HG02798 (cell line): ENCODE data around the gene MMP26.

Experiments
- ATAC-seq: cut with Tn5 transposase; IDR thresholded peaks from one replicate; pipeline ENCODE4 v1.9.1; 2021; ENCODE audit warnings: mild to moderate bottlenecking; ENCODE audit not compliant: unreplicated experiment, poor library complexity

The MMP26 gene

DNA sequence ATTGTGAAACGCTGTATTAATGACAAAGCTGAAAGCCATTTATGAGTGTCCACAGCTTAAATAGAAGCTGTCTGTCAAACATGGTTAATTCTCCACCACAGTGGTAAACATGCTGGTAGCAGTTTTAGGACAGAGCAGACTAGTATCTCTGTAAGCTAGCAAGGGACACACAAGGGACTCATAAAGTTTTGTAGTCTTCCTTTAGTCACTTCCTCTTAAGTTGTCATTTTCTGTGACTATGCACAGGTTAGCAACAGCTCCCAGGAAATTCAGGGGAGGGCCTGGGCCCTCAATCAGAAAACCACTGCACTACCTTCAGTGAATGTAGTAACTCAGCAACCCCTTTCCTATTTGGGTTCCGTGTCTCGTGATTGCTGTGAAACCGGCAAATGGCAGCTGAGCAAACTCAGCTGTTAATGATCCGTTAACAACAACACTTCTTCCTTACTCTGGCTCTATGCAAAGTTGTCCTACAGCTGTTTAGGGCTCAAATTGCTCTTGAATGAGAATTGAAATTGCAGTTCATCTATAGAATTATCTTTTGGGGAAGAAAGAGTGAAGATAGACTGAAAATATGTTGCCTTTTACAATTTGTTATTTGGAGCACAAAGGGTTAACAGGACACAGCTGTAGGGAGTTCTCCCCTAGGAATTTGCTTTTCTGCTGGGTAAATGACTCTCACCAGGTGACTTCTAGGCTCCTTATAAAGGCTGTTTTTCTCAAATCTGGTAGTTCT is at the start of gene MMP26:
MMP26 (plus strand) TSS at position 731 of the 736 bp plus-strand sequence.
- ATAC-seq: peak; percentile 50

DNA sequence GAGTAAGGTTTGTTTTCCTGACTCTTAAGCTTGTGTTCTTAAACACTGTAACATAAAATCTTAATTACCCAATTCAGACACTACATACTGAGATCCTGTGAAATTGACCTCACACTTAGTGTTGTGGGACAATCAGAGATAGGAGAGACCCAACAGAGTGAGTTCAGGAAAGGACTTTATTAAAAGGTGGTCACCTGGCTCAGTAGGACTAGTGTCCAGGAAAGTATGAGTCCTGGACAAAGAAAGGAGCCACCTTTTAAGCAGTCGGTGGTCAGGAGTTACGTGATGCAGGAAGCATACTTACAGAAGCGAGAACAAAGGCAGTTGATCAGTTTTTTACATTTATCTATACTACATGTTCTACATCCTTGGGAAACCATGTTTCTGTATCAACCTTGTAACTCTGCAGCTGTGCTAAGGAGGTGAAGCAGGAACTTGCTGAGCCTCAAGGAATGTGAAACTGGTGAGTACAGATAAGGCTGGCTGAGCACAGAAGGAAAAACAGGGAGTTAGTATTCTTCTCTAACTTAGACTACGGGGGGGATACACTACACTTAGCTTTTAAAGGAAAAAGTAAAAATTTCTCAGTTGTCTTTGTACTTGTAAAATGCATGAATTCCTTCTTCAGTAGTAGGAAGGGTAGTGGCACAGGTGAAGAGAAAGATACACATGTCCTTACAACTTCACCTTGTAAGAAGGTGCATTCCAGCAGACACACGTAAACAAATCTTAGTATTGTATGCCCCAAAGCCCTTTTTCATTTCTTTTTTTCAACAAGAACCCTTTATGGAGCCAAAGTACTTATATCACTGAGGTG is 45.7 kb upstream of the MMP26 start:
- ATAC-seq: no peak

DNA sequence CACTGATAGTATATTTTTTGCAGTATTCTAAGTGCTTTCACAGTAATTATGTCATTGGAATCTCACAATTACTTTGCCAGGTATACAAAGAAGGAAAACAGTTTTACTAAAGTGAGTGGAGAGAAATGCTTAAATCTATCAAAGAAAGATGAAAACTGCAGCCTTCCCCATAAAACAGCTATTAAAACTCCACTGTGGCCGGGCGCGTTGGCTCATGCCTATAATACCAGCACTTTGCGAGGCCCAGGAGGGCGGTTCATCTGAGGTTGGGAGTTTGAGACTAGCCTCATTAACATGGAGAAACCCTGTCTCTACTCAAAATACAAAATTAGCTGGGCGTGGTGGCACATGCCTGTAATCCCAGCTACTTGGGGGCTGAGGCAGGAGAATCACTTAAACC is 41.7 kb upstream of the MMP26 start:
- ATAC-seq: no peak

DNA sequence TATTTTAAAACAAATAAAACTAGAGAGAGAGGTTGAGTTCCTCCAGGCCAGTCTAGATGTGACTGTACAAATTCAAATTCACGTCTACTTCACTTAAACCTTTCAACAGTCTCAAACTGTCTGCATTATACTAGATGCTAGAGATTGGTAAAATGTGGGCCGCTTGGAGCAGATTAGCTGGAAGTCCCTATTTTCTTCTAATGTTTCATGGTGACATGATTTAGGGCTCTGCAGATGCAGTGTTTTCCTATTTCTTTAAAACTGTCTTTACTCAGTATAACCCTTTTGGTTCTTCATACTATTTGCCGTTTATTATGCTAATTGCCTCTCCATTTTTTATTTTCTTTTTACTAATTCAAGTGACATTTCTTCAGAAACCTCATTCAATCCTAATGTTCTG is 40.4 kb upstream of the MMP26 start:
- ATAC-seq: no peak

DNA sequence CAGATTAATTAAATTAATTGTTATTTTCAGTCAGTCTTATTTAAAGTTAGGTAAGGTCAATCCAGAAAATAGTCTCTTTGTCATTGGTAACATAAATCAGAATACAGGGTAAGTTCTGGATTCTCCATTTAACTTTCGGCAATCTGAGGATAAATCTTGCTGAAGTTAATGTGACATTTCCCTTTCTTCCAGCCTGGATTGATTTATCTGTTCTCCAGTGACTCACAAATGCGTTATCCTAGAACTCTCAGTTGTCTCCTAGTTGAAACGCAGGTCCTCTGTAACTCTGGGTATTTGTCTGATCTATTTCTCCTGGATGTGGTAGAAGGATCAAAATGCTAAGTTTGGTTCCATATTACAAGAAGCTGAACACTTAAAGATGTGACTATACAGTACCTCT is 39.8 kb upstream of the MMP26 start:
- no peak for ATAC-seq

DNA sequence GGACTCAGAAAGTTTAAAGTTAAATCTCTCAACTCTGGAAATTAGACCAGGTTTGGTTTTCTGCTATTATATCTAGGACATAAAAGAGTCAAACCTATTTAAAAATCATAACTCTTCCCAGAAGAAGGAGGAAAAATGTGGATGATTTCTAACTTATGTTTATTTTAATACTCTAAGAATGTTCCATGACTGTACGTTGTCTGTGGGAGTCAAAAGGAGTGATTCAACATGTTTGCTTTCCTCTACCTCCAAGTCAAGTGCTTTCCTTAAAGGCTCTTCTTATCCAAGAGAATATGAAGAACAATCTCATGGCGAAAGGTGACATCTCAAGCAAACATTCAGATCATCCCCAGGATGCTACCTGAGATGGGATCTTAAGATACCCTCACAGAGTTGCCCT is 39.2 kb upstream of the MMP26 start:
- ATAC-seq: no peak

DNA sequence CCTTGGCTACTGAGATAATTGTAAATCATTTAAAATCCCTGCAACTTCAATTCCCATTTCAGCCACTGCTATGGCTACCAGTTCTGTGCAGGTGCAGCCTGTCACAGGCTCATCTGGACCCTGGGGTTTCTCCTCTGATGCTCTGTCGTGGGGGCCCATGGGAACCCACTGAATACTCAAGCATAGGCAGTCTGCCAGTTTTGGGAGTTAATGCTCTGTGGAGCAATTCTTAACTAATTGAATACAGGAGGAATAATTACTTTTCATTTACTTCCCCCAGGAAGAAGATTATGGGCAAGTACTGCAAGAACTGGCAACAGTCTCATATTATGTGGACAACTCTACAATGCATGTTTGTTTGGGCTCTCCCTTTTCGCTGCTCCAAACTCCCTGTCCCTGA is 32.8 kb upstream of the MMP26 start:
- ATAC-seq: no peak

DNA sequence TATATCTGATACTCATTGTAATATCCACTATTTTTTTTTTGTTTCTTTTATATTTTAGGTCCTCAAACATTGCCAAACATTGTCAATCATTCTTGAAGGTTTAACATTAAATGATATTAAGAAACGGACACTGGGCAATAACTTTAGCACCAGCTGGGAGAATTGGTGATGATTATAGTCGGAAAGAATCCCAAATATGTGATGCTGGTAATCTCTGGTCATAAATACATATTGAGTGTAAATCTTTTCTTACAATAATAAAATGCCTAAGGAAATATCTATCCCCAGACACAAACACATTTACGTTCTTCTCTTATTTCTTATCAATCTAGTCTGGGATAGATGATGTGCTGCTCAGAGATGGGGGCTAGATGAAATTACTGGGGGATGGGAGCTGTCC is 32.1 kb upstream of the MMP26 start:
- no peak for ATAC-seq

DNA sequence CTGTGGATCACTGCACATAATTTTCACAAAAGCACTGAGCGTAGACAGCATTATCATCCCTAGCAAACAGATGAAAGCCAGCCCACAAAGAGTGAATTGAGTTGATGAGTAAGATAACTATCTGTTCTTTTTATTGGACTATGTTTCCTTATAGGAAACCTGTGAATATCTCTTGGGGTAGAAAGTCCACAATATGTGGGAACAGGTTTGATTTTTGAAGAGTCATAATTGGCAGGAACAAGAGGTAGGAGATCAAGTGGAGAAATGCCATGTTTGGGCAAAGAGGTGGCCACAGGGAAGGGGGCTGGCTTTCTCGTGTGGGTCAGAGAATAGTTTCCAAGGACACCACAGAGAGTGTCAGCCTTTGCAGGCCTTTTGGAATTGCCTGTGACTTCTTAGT is 30.8 kb upstream of the MMP26 start:
- no peak for ATAC-seq

DNA sequence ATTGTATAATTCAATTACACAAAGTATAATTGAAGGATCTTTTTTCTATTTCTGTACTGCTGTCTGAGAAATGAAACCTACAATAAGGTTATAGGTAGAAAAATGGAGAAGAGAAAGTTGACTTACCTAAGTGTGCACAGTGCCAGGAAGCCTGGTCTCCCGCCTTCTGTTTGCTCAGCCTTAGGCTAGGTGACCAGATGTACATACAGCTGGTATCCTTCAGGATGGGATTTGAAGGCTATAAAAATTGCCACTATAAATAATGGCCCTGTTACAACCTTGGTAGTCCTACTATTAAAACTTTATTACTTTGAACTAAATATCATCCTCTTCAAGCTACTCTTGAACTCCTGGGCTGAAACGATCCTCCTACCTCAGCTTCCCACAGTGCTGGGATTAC is 26.6 kb upstream of the MMP26 start:
- ATAC-seq: no peak

DNA sequence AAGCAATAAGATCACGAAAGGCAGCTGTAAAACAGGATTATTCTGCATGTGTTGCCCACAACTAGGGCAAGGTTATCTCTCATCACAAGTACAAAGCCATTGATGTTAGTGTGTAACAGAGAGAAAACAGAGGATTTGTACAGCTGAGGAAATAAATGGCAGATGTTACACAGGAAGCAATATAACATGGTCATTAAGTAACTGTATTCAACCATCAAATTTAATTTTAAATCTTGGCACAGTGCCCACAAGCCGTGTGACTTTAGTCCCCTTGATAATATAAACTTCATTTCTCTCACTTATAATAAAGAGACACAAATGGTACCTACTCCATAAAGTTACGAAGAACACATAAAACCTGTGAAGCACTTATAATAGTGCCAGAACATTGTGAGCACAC is 24.2 kb upstream of the MMP26 start:
- ATAC-seq: no peak

DNA sequence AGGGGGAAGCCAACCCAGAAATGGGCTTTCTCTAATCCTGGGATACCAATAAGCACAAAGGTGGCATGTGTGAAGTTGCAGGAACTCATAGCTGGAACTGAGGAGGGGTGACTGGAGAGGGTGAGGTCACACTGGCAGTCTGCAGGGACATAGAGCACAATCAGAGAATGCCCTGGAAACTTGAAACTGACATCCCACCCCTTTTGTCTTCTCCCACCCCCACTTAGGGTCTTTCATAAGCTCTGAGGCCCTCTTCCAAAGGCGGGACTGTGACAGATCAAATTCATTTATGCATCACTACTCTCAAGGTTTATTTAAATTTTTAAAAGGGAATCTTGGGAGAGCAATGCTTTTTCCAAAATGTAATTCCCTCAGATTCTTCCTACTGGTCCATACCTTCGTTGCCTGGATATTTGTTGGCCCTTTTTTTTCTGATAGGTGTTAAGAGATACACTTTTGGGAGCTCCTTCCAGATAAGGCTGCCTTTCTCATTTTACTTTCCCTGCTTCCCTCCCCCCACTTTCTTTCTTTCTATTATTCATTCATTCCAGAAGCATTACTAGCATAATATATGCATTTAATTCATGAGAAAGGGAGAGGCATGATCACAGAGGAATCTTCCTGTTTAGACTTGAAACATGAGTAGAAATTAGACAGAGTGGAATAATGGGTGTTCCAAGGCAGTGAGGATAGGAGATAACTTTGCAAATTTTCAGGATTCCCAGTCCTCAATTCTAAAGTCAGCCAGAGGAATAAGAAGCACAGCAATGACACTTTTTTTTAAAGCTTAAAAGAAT is 21.8 kb upstream of the MMP26 start:
- no peak for ATAC-seq

DNA sequence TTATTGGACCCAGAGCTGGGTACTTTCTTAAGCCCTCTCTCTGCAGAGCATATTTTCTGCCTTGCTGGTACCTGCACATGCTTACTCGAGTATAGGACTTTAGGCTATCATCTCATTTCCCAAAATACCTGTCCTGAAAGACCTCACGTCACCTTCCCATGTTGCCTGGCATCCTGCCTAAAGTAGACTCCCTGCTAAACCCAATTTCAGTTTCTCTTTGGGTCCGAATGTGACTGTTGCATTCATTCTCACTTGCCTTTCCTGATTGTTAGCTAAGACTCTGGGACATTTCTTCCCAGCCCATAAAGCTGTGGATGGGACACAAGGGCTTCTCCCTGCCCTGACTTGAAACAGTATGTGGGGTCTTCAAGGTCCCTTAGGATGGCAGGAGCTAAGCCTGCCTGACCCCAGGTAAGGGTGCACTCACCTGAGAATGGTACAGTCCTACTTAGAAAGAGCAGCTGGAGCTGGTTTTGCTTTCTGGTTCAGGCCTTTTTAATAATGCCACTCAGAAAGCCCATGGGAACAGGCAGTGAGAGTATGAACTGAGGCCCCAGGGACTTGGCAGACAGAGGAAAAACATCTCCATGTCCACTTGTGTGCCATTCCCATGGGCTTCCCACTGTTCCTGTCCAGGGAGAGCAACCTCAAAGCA is 19.8 kb upstream of the MMP26 start:
- ATAC-seq: no peak

DNA sequence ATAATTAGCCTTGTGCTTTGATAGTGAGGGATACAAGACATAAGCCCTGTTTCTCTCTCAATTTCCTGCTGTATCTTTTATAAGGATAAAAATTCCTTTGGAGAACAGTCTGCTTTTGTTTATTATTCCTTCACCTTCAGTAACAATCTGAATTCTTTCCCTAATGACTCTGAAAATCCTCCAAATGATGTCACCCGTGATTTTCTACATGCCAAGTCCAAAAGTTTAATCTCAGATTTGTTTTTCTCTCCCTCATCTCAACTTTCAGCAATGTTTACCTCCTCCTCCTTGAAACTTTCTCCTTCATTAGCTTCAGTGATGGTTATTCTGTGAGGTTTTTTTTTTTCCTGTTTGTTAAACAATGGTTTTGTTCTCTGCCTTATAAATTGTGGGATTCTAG is 9.1 kb upstream of the MMP26 start:
- no peak for ATAC-seq

DNA sequence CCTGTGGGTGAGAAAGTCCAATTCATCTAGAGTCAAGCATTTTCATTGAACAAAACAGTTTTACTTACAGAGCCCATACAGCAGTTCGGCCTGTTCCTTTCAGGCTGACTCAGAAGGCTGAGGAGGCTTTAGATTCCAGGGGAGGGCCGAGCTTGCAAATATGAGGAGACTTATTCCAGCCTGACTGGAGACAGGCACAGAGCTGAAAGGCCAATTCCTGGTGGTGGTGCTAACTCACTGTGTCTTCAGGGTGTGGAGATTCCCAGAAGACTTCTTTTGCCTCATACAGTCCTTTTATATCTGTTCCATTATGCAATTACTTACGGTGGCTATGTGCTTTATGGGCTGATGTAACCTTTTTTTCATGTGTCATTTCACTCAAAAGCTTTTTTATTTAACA is 7.0 kb upstream of the MMP26 start, which contains the start of gene OR51E2:
OR51E2 (minus strand) TSS at position 269 of the 400 bp plus-strand sequence. CDS start 15,142 bp downstream, outside the sequence.
- ATAC-seq: no peak

DNA sequence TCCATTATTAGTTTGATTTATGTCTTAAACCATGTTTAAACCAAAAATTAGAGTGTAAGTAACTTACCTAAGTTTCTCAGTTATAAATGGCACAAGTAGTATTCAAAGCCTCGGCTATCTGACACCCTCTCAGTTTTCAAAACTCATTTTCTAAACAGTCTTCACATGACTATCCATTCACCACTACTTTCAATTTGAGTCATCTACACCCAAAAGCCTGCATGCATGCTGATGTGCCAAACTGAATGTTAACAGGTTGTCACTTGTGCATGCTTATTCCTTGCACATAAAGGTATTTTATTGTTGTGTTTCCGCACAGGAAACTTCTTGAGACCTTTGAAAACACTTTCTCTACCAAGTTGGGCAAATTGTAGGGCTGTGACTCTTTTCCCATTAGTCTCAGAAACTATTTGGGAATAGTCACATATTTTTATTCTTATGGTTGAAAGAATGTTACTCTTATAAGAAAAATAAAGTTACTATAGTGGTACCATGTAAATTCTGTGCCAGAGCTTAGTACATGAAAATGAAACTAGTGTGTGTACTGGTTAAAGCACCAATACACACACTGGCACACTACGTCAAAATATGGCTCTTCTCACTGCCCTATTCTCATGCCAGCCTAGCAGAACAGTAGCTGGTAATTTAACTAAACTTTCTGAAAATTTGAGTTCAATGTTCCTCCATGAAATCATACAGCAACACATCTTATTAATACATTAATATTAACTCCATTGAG is 4.7 kb upstream of the MMP26 start:
- peak; percentile 91 for ATAC-seq

DNA sequence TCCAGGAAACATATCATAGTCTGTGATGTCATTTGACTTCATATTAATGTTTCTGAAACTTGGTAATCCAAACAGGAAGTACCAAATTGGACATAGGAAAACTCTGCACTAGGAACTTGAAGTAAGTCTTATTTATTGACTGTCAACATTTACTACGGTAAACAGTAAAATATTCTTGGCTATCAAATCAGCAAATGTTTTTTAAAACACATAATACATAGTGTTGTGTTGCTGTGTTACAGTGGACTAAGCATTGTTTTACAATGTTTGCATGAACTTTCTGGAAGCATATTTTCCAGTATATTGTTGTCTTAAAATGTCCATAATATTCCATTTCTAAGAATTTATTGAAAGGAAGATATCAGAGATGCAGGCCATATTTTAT is 4.2 kb upstream of the MMP26 start:
- no peak for ATAC-seq

DNA sequence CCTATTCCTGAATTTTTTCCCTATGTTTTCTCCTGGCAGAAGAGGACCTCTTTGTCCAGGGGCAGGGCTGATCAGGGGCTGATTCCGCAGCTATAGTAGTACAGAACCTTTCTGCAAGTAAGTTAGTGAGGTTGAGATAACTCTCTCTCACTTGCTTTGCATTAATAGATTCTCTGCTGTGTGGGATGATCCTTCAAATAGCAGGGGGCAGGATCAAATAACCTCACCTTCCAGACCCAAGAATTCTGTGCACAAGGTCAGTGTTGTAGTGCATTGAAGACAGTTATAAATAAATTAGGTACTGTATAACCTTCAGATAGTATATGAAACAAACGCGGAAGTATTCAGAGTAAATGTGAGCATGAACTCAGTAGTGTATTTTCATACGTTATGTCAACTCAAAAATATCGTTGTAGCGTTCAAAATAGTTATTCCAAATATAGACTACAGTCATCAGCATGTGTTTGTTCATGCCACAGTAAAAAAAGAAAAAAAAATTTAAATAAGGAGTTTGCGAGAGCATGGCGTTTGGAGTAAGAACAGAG is 278 bp downstream of the MMP26 start:
- no peak for ATAC-seq

DNA sequence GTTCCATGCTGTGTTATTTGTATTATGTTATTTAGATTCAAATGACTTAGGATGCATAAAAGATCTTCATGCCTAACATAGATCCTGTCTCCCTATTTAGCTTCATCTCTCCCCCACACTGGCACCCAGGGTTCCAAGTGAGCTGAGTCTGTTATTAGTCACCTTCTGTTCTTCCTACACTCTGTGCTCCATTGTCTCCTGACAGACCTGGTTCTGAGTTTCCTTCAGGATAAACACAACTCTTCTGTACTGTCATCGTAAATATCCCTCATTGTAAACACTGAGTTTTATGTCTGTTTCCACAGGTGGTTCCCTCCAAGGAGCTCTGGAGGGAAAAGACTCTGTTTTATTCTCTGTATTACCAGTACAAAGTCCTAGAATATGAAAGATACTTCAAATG is 8.7 kb downstream of the MMP26 start:
- ATAC-seq: no peak

DNA sequence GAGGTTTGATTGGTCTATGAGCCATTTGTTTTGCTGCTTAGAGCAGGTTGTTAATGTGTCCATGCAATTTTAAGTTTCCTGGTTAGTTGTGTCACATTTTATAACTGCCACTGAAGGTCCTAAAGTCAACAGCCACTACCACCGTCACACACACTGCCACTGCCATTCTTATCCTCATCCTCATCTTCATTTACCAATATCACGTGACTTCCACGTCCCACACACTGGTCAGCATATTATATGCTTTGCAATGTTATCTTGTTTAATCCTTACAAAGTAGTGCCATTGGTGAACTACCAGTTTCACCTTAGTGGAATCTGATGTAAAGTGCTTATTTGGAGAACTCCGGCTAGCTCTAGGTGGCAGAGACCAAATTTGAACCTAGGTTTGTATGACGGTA is 9.7 kb downstream of the MMP26 start:
- ATAC-seq: no peak
